HepG2 (cell line): Measurements from ENCODE around the gene ATRIP. TPM values are rescaled to one million over a fixed set of nuclear protein-coding genes. Genes with fewer than 3 reads are reported as not detected.

Experiments
- ASH2L ChIP-seq: fragments of 300-600, 200-600 bp; sonication (generic); IDR thresholded peaks from 2 replicates; pipeline ENCODE4 v1.7.0; 2017; ENCODE audit warnings: low read depth, mild to moderate bottlenecking, moderate library complexity, mixed read lengths, low read length; ENCODE audit not compliant: insufficient read length
- CHD4 ChIP-seq: fragments of 200-600 bp; sonication (generic); IDR thresholded peaks from 2 replicates; pipeline ENCODE4 v1.7.0; 2017; ENCODE audit warnings: mild to moderate bottlenecking, low read length, borderline replicate concordance
- CREB1 ChIP-seq, 2 experiments: fragments of 450-650 bp in 1 of 2; IDR thresholded peaks; 2 replicates each; pipeline ENCODE4 v1.6.1; 2016 to 2017; ENCODE audit warnings: control low read depth in 1 of 2, mild to moderate bottlenecking in 1 of 2, missing compliant biosample characterization in 1 of 2, missing genetic modification characterization in 1 of 2
- NR1H2 ChIP-seq: sonication (generic); formaldehyde crosslinking; IDR thresholded peaks from 2 replicates; pipeline ENCODE4 v1.8.1; 2022; ENCODE audit warnings: low read depth, missing genetic modification reagents, borderline replicate concordance
- PCBP1 ChIP-seq: fragments of 200-400 bp; formaldehyde crosslinking; IDR thresholded peaks from 2 replicates; pipeline ENCODE4 v1.6.1; 2017; ENCODE audit warnings: mild to moderate bottlenecking, low read depth, low read length, borderline replicate concordance
- POGZ ChIP-seq: sonication (generic); formaldehyde crosslinking; IDR thresholded peaks from 2 replicates; pipeline ENCODE4 v1.4.0; 2020; ENCODE audit warnings: mild to moderate bottlenecking, missing genetic modification reagents
- RARA ChIP-seq: IDR thresholded peaks from 2 replicates; pipeline ENCODE4 v1.6.1; 2016; ENCODE audit warnings: missing genetic modification reagents, missing compliant biosample characterization
- RFXAP ChIP-seq: sonication (generic); formaldehyde crosslinking; IDR thresholded peaks from 2 replicates; pipeline ENCODE4 v1.4.0; 2020; ENCODE audit warnings: missing genetic modification reagents, borderline replicate concordance
- RORA ChIP-seq: sonication (generic); formaldehyde crosslinking; IDR thresholded peaks from 2 replicates; pipeline ENCODE4 v1.5.0; 2020; ENCODE audit warnings: mild to moderate bottlenecking, missing genetic modification reagents, moderate library complexity
- STAG1 ChIP-seq: sonication (generic); formaldehyde crosslinking; IDR thresholded peaks from 2 replicates; pipeline ENCODE4 v1.4.0; 2020; ENCODE audit warnings: missing genetic modification reagents
- TBP ChIP-seq: sonication (generic); formaldehyde crosslinking; IDR thresholded peaks from 2 replicates; pipeline ENCODE4 v1.5.0; 2020; ENCODE audit warnings: missing genetic modification reagents
- TGIF2 ChIP-seq: IDR thresholded peaks from 2 replicates; pipeline ENCODE4 v1.6.1; 2016; ENCODE audit warnings: control low read depth, missing compliant biosample characterization
- THAP9 ChIP-seq: sonication (generic); formaldehyde crosslinking; IDR thresholded peaks from 2 replicates; pipeline ENCODE4; 2020; ENCODE audit warnings: missing genetic modification reagents, mild to moderate bottlenecking, borderline replicate concordance
- TP53 ChIP-seq: sonication (generic); formaldehyde crosslinking; conservative IDR thresholded peaks from 2 replicates; pipeline ENCODE4 v1.4.0; 2020; ENCODE audit warnings: missing genetic modification reagents
- ZNF777 ChIP-seq: sonication (generic); formaldehyde crosslinking; IDR thresholded peaks from 2 replicates; pipeline ENCODE4 v1.4.0; 2020; ENCODE audit warnings: missing genetic modification reagents
- ZSCAN25 ChIP-seq: sonication (generic); formaldehyde crosslinking; IDR thresholded peaks from 2 replicates; pipeline ENCODE4 v1.8.0; 2022; ENCODE audit warnings: mild to moderate bottlenecking, missing genetic modification reagents
- ZXDC ChIP-seq: sonication (generic); formaldehyde crosslinking; IDR thresholded peaks from 2 replicates; pipeline ENCODE4 v1.5.0; 2020; ENCODE audit warnings: mild to moderate bottlenecking, missing genetic modification reagents
- polyA plus RNA-seq, 8 experiments: library from polyadenylated mRNA; depleted of rRNA in 3 of 8; stranded (reverse) in 7 of 8; unstranded in 1 of 8; fragments of >200 nt; fragmentation: Illumina TruSeq in 4 of 8; extraction: Trizol in 4 of 8; gene quantifications; 2 replicates each; pipeline versions ENCODE4 v1.2.1 to v1.2.3, GENCODE V29; 2011 to 2016; ENCODE audit warnings: low read depth in 4 of 8, missing spikeins in 1 of 8, mixed read lengths in 1 of 8; ENCODE audit not compliant: insufficient read depth in 1 of 8
- total RNA-seq, 5 experiments: library from RNA; depleted of rRNA; stranded (reverse); fragments of >200 nt; fragmentation: Illumina TruSeq; extraction: Trizol; gene quantifications; 2 replicates each; pipeline ENCODE4 v1.2.3, GENCODE V29; 2016; ENCODE audit warnings: low read depth in 1 of 5
- TF ChIP-seq, protein P1 (sequence below): sonication (generic); formaldehyde crosslinking; IDR thresholded peaks from 2 replicates; pipeline ENCODE4 v1.8.0; 2022; ENCODE audit warnings: low read depth, missing genetic modification reagents
- TF ChIP-seq, protein P2 (sequence below): sonication (generic); formaldehyde crosslinking; IDR thresholded peaks from 2 replicates; pipeline ENCODE4 v1.5.1; 2020; ENCODE audit warnings: mild to moderate bottlenecking, missing genetic modification reagents

ATRIP gene
- total and polyA plus RNA-seq, 2 of the 13 experiments (the other 11 are each of a cell fraction or from before 2014, with no cell fraction given), result 5.1 to 12.5 TPM

DNA sequence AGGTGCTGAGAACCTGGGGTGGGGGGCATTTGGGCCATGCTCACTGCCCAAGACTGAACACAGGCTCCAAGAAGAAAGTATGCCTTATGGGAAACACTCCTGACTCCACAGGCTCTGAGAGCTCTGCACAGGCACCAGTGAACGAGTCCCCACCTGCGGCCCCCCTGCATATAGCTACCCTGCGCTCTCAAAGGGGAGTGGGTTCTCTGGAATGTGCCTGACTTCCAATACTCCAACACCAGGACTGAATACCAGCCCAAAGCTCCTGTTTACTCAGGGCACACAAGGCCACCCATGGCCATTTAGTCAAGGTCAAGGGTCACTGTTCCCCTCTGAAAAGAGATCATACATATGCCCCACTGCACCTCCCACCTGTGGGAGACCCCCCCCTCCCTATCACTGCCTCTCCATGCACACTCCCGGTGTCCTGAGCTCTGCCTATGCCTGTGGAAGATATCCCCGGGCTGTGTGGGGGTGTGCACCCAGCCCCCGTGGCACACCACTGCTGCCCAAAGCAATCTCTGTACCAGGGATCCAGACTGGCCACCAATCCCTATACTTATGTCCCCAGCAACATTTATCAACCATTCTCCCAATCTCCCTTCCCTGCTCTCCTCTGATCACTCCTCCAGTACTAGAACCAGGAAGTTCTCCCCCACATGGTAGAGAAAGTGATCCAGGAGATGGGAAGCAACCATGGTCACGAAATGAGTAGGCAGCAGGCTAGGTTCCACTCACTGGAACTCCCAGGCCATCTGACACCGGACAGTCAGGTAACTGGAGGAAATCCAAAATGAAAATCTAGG, 15.1 kb upstream of the ATRIP start (continued):
- TF ChIP-seq THAP9 (CRISPR knock-in tag), result no peak
- TF ChIP-seq, protein P1, sequence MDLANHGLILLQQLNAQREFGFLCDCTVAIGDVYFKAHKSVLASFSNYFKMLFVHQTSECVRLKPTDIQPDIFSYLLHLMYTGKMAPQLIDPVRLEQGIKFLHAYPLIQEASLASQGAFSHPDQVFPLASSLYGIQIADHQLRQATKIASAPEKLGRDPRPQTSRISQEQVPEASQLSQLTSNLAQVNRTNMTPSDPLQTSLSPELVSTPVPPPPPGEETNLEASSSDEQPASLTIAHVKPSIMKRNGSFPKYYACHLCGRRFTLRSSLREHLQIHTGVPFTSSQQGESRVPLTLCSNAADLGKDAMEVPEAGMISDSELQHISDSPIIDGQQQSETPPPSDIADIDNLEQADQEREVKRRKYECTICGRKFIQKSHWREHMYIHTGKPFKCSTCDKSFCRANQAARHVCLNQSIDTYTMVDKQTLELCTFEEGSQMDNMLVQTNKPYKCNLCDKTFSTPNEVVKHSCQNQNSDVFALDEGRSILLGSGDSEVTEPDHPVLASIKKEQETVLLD (CRISPR knock-in tag), result no peak
- no peak for TF ChIP-seq STAG1
- no peak for TF ChIP-seq ZNF777
- peak; percentile 35 for TF ChIP-seq ASH2L
- no peak for TF ChIP-seq NR1H2 (CRISPR knock-in tag)
- TF ChIP-seq PCBP1, result no peak
- TF ChIP-seq ZSCAN25 (CRISPR knock-in tag), result peak; percentile 93
- no peak for TF ChIP-seq RFXAP (CRISPR knock-in tag)
- TF ChIP-seq TP53 (CRISPR knock-in tag), result no peak
- no peak for TF ChIP-seq CREB1 (IDR thresholded peaks at IDR 0.05)
- TF ChIP-seq CREB1 (CRISPR knock-in tag; IDR thresholded peaks at IDR 0.05), result 0 out of 2 replicates have a peak, but pooled peaks have one; percentile 48
- TF ChIP-seq, protein P2, sequence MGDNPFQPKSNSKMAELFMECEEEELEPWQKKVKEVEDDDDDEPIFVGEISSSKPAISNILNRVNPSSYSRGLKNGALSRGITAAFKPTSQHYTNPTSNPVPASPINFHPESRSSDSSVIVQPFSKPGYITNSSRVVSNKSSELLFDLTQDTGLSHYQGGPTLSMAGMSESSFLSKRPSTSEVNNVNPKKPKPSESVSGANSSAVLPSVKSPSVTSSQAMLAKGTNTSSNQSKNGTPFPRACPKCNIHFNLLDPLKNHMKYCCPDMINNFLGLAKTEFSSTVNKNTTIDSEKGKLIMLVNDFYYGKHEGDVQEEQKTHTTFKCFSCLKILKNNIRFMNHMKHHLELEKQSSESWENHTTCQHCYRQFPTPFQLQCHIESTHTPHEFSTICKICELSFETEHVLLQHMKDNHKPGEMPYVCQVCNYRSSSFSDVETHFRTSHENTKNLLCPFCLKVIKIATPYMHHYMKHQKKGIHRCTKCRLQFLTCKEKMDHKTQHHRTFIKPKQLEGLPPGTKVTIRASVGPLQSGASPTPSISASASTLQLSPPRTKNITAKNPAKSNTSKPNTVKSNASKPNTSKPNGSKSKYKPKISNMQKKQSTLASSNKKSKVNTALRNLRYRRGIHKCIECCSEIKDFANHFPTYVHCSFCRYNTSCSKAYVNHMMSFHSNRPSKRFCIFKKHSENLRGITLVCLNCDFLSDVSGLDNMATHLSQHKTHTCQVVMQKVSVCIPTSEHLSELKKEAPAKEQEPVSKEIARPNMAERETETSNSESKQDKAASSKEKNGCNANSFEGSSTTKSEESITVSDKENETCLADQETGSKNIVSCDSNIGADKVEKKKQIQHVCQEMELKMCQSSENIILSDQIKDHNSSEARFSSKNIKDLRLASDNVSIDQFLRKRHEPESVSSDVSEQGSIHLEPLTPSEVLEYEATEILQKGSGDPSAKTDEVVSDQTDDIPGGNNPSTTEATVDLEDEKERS (CRISPR knock-in tag), result no peak
- TF ChIP-seq RARA, result peak; percentile 86
- TF ChIP-seq POGZ (CRISPR knock-in tag), result no peak
- TF ChIP-seq TGIF2, result no peak
- TF ChIP-seq TBP (CRISPR knock-in tag), result no peak
- no peak for TF ChIP-seq ZXDC (CRISPR knock-in tag)
- TF ChIP-seq CHD4, result peak; percentile 57; the same call in 1 of the 2 replicates
- no peak for TF ChIP-seq RORA (CRISPR knock-in tag)
